ENCODE data around the gene AQP7. TPM values are rescaled to one million over a fixed set of nuclear protein-coding genes. Genes with fewer than 3 reads are reported as not detected.
"Not testable (repeated sequence)": the region's sequence is repeated elsewhere in the genome, so short reads cannot be mapped to it uniquely, and the experiment has no call there.

The AQP7 gene
- total RNA-seq, 2 experiments from 2014 or later = 0.40 to 0.55 TPM

DNA sequence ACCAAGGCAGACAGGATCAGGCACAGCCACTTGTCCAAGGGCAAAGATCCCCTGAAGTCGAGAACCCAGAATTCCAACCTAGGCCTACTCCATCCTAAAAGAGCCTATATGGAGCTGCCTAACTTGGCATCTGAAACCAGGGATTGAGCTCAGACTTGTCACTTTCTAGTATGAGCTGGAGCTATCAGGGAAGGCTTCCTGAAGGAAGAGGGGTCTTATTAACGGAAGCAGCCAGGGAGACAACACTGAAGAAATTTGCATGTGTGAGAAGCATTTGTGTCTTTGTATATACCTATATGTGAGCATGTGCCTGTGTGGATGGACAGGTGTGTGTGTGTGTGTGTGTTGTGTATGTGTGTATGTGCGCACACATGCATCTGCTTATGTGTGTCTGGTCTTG is 4.7 kb upstream of the AQP7 start:
- CTCF ChIA-PET = interaction anchor here (1.0 to 6.5 kb wide), 3 partner anchors 9 to 60 kb away, joined by 5 to 45 read pairs (median 7); no protein-coding TSS in a partner anchor
- no peaks in the 10 kb centered on the region for H3K27me3 Mint-ChIP-seq
- no peak overlapping the region for H3K27ac Mint-ChIP-seq
- no peaks in the 10 kb centered on the region for H3K36me3 Mint-ChIP-seq (ENCODE audit: low read depth)
- POLR2A ChIA-PET = no interaction called here
- H3K4me3 Mint-ChIP-seq = no peak overlapping the region
- peaks cover 10% of the 10 kb centered on the region for H3K4me1 Mint-ChIP-seq
- no peak for DNase-seq
- no peaks in the 10 kb centered on the region for H3K9me3 Mint-ChIP-seq

DNA sequence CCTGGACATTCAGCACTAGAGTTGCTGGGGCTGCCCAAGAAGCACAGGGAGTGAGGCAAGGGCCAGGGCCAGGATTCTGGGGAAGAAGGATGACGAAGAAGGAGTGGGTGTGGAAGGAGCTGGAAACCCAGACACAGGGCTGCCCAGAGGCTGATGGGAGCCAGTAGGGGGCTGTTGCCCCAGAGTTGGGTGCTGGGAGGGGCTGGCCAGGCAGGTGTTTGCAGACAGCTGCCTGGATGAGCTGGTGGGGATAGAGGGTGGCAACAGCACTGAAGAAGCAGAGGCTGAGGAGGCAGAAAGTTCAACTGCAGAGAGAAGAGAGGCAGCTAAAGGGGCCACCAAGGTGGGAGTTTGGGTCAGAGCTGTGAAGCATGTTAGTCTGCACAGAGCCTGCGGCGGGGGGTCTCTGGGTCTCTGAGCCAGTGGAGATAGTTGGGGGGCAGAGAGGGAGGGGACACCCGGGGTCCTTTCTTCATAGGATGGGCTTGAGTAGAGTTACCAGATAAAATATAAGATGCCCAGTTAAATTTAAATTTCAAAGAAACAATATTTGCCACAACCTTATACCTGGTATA is 2.5 kb upstream of the AQP7 start:
- POLR2A ChIA-PET = interaction anchor here (0.6 to 2.6 kb wide), 5 partner anchors 10 to 62 kb away, joined by 3 to 11 read pairs (median 4); no protein-coding TSS in a partner anchor
- no peak for DNase-seq
- Mint-ChIP-seq H3K4me3 (no peak overlapping the region), H3K9me3 (no peaks in the 10 kb centered on the region), H3K4me1 (peaks cover 10% of the 10 kb centered on the region), H3K36me3 (ENCODE audit: low read depth) (no peaks in the 10 kb centered on the region), H3K27me3 (no peaks in the 10 kb centered on the region), H3K27ac (no peak overlapping the region)
- CTCF ChIA-PET = interaction anchor here (0.9 to 6.5 kb wide), 7 partner anchors 11 to 317 kb away, joined by 3 to 65 read pairs (median 15); partner anchors contain the start of genes AQP3 and NOL6

DNA sequence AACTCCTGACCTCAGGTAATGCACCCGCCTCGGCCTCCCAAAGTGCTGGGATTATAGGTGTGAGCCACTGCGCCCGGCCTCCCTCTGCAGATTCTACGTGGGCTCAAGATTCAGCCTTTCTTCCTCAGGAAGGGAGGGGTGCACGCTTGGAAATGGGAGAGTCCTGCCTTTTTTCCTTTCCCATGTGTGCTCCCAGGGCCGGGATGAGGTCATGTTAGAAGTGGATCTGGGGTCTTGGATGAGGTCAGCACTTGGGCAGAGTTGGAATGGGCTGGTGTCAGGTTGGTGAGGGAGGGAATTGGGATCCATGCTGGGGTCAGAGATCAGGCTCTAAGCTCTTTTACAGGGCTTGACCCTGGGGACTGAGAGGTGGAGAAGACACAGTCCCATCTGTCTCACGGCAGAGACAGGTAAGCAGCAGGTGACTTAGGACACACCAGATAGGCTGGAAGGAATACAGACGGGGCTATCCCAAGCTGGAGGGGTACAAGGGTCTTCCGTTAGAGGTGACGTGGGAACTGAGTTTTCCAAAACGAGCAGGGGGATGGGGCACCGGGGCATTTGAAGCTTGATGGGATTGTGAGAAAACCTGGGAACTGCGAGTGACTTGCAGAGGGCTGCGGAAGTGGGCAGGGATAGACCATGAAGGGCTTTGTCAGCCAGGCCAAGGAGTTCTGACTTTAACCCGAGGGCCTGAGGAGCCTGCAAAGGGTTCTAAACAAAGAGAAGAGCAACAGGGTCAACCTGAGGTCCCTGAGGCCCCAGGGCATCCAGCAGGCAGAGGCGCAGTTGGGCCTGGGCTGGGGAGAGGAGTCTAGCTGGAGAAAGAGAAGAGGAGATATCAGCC is 1.8 kb upstream of the AQP7 start:
- ChIA-PET CTCF (interaction anchor here (0.6 to 6.5 kb wide), 15 partner anchors 12 to 318 kb away, joined by 3 to 65 read pairs (median 4); partner anchors contain the start of genes AQP3 and NOL6), POLR2A (interaction anchor here (0.6 to 2.6 kb wide), 5 partner anchors 11 to 63 kb away, joined by 3 to 11 read pairs (median 4); no protein-coding TSS in a partner anchor)
- peaks cover 10% of the 10 kb centered on the region for H3K4me1 Mint-ChIP-seq
- H3K36me3 Mint-ChIP-seq (ENCODE audit: low read depth) = no peaks in the 10 kb centered on the region
- no peak for DNase-seq
- H3K27ac Mint-ChIP-seq = no peak overlapping the region
- no peak overlapping the region for H3K4me3 Mint-ChIP-seq
- peaks cover 2% of the 10 kb centered on the region for H3K27me3 Mint-ChIP-seq
- H3K9me3 Mint-ChIP-seq = no peaks in the 10 kb centered on the region

DNA sequence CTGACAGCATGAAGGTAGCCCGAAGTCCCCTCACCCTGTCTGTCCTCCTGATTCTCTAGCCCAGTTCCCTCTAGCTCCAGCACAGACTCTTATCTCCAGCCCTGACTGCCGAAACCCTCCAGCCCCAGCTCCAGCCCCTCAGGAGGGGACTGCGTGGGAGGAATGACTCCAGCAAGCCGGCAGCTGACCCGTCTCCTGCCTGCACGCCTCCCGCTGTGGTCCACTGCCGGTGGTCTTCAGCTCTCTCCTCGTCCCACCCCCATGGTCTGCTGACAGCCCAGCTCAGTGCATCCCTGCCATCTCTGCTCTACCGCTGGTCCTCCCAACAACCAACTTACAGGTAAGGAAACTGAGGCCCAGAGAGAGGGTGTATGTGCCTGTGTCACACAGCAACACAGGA is 559 bp downstream of the AQP7 start:
- H3K9me3 Mint-ChIP-seq; POLR2A ChIA-PET; H3K27me3 Mint-ChIP-seq; CTCF ChIA-PET; H3K27ac Mint-ChIP-seq; H3K36me3 Mint-ChIP-seq (ENCODE audit: low read depth); DNase-seq; H3K4me3 Mint-ChIP-seq: not testable (repeated sequence)
- peaks cover 10% of the 10 kb centered on the region for H3K4me1 Mint-ChIP-seq

DNA sequence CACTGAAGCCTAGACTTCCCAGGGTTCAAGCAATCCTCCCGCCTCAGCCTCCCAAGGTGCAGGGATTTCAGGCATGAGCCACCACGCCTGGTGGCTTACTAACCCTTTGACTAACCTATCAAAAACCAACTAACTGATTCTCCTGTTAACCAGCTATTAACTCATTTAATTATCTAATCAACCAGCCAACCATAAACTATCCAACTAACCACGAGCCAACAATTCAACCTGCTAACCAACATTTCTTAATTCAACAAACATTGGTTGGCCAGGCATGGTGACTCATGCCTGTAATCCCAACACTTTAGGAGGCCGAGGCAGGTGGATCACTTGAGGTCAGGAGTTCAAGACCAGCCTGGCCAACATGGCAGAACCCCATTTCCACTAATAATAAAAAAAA is 3.3 kb downstream of the AQP7 start:
- not testable (repeated sequence) for H3K27ac Mint-ChIP-seq; H3K4me3 Mint-ChIP-seq; H3K9me3 Mint-ChIP-seq; H3K4me1 Mint-ChIP-seq; H3K27me3 Mint-ChIP-seq; H3K36me3 Mint-ChIP-seq (ENCODE audit: low read depth); DNase-seq
- POLR2A ChIA-PET = interaction anchor here (1.3 kb wide), 1 partner anchor 24 kb away, joined by 4 read pairs; no protein-coding TSS in a partner anchor
- CTCF ChIA-PET = interaction anchor here (0.6 to 1.7 kb wide), 5 partner anchors 24 to 202 kb away, joined by 3 to 4 read pairs (median 4); partner anchors contain the start of gene NOL6

DNA sequence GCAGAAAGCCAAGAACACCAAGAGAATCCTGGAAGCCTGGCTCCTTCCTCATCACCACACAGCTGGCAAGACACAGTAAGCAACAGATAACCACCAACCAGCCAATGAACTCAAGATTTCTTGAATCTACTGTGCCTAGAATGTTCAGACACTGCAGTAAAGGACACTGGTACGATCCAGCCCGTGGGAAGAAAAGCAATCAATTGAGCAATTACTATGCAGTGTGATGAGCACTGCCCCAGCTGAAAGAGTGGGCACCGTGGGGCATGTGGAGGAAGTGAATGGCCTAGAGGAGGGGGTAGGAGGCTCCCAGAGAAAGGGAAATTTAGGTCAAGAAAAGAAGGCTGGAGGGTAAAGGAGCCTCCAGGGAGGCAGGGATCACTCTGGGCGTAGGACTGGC is 4.6 kb downstream of the AQP7 start:
- POLR2A ChIA-PET; H3K9me3 Mint-ChIP-seq; H3K27ac Mint-ChIP-seq; H3K36me3 Mint-ChIP-seq (ENCODE audit: low read depth); DNase-seq; H3K4me1 Mint-ChIP-seq; H3K4me3 Mint-ChIP-seq: not testable (repeated sequence)
- H3K27me3 Mint-ChIP-seq = peaks cover 10% of the 10 kb centered on the region
- CTCF ChIA-PET = interaction anchor here (1.7 kb wide), 1 partner anchor 69 kb away, joined by 4 read pairs; no protein-coding TSS in a partner anchor

DNA sequence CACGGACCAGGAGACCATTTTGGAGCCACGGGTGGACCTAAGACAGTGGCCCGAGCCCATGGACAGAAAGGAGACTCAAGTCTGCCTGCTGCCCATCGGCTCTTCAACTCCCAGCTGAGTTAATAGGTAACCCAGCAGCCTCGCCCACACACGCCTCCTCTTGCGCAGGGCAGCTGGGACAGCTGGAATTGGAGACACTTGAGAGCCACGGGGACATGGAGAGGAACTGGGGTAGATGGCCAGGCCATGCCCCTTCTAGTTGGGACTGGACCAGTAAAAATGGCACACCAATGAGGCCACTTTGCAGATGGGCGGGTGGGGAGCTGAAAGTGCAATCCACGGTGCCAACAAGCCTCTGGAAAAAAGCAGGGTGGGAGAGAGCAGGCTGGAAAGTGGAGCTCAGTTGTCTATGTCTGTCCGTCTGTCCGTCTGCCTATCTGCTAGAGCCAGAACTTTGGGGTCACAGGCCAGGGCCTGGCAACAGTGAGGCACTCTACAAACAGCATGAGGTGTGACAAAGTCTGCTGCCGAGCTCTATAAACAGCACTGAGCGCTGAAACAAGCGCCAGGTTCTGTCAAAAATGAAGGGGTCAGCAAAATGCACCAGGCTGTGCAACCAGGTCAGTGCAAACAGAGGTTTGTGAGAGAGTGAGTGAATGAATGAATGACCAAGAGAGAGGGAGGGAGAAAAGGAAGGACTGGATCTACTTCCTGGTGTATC is 7.0 kb downstream of the AQP7 start:
- H3K36me3 Mint-ChIP-seq (ENCODE audit: low read depth); H3K27ac Mint-ChIP-seq; CTCF ChIA-PET; H3K9me3 Mint-ChIP-seq; H3K4me3 Mint-ChIP-seq; POLR2A ChIA-PET; DNase-seq; H3K4me1 Mint-ChIP-seq: not testable (repeated sequence)
- H3K27me3 Mint-ChIP-seq = peaks cover 10% of the 10 kb centered on the region

DNA sequence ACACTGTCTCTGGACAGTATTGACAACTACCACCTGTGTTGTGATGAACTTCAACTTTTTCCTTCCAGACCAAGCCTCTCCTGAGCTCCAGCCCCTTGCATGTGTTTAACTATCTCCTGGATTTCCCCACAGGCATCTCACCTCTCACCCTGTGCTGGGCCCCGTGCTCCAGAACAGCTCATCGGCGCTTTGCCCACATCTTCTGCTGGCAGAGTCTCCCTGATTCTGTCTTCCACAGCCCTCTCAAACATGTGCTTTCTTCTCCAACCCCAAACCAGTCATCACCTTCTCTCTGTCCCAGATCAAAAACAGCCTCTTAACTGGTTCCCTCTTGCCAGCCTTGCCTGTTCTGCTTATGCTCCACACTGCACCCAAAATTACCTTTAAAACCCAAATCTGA is 8.4 kb downstream of the AQP7 start:
- H3K27ac Mint-ChIP-seq; DNase-seq; H3K36me3 Mint-ChIP-seq (ENCODE audit: low read depth); POLR2A ChIA-PET; H3K9me3 Mint-ChIP-seq; H3K27me3 Mint-ChIP-seq; H3K4me1 Mint-ChIP-seq; H3K4me3 Mint-ChIP-seq: not testable (repeated sequence)
- CTCF ChIA-PET = interaction anchor here (1.3 kb wide), 1 partner anchor 58 kb away, joined by 3 read pairs; no protein-coding TSS in a partner anchor

DNA sequence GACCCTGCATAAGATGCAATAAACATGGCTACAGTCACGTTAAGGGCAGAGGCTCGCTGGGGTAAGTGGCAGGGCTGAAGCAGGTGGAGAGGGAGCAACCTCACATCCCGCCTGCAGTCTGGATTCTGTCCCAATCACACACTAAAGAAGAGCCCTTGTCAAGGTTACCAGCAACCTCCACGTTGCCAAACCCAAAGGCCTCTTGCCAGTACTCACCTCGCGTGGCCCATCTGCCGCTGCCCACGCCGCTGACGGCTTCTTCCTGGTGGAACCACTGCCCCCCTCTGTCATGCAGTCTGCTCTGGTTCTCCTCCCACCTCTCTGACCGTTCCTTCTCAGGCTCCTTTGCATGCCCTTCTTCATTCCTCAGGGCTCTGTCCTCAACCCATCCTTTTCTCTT is 8.8 kb downstream of the AQP7 start:
- ChIA-PET POLR2A (no interaction called here), CTCF (interaction anchor here (1.3 to 1.7 kb wide), 2 partner anchors 59 to 60 kb away, joined by 3 to 4 read pairs; no protein-coding TSS in a partner anchor)
- H3K4me3 Mint-ChIP-seq = no peak overlapping the region
- no peaks in the 10 kb centered on the region for H3K9me3 Mint-ChIP-seq
- H3K27ac Mint-ChIP-seq = no peak overlapping the region
- H3K27me3 Mint-ChIP-seq = peaks cover 6% of the 10 kb centered on the region
- H3K36me3 Mint-ChIP-seq (ENCODE audit: low read depth) = no peaks in the 10 kb centered on the region
- DNase-seq = no peak
- no peaks in the 10 kb centered on the region for H3K4me1 Mint-ChIP-seq

DNA sequence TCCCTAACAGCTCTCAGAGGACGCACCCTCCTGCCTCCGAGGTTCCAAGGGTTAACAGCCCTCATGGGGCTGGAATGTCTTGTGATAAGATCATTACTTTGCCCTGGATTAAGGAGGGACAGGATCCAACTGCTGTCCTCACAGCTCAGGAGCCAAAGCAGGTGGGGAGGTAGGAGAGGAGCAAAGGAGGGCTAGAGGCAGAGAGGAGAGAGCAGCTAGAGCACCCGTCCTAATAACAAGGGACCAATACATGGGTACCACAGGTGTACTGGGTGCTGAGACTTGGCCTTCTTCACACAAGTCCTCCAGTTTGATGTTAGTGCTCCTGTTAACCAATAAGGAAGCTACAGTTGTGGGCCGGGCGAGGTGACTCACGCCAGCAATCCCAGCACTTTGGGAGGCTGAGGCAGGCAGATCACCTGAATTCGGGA is 9.8 kb downstream of the AQP7 start:
- not testable (repeated sequence) for H3K4me1 Mint-ChIP-seq; H3K27ac Mint-ChIP-seq; H3K9me3 Mint-ChIP-seq; DNase-seq; H3K36me3 Mint-ChIP-seq (ENCODE audit: low read depth); H3K27me3 Mint-ChIP-seq; H3K4me3 Mint-ChIP-seq
- POLR2A ChIA-PET = interaction anchor here (1.0 kb wide), 1 partner anchor 127 kb away, joined by 3 read pairs; no protein-coding TSS in a partner anchor
- CTCF ChIA-PET = interaction anchor here (1.3 to 1.7 kb wide), 2 partner anchors 60 kb away, joined by 3 to 4 read pairs; no protein-coding TSS in a partner anchor

DNA sequence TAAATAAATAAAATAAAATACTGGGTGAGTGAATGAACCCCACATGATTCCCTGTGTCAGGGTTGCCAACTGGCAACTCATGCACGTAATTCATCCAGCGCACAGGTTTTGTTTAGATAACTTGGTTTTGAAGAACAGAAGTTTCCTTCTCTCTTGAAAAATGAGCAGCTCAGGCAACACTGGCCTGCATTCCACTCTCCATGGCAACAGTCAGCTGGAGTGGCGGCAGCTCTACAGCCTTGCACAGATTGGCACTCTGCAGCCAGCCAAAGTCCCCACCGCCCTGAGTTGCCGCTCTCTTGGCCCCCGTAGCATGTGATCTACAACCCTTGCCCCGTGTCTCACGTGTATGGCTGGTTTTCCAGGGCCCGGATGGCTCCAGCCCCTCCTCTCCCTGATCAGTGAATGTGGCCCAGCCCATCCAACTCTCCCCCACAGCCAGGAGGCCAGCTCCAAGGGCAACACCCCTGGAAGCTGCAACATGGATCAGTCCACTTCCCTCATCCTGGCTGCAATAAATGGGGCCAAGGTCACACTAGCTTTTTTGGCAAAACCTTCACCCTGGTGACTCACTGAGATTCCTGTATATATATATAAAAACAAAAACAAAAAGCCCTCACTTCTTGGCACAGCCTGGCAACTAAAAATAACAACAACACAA is 11.1 kb downstream of the AQP7 start:
- CTCF ChIA-PET; H3K4me1 Mint-ChIP-seq; H3K9me3 Mint-ChIP-seq; H3K27ac Mint-ChIP-seq; DNase-seq; H3K27me3 Mint-ChIP-seq; H3K4me3 Mint-ChIP-seq; H3K36me3 Mint-ChIP-seq (ENCODE audit: low read depth); POLR2A ChIA-PET: not testable (repeated sequence)

DNA sequence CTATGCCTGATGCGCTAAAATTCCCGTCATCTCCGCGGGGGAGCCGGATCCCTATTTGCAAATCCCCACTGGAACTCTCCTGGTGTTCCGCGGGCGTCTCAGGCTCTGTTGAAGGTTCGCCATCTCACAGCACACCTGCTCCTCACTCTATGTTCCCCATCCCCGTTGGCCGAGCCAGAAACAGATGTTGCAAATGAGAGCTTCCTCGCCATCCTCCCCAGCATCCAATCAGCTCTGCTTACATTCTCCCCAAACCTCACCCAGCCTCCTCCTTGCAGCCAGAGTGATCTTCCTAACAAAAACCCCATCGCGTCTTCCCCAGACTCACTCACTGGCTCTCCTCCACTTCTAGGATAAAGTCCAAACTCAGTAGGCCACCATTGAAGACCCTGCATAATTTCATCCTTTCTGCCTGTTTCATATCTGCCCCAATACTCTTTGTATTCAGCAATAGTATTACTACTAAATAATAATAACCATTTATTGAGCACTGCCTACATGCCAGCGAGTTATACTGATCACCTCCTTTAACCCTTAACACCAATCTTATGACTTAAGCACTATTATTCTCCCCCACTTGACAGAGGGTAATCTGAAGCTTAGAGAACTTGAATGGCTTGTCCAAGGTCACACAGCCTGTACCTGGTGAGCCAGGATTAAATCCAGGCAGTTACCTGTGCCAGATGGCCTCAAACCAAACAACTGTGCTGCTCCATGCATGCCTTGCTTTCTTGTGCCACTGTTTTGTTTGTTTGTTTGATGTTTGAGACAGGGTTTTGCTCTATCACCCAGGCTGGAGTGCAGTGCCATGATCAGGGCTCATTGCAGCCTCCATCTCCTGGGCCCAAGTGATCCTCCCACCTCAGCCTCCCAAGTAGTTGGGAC is 14.0 kb downstream of the AQP7 start:
- no peaks in the 10 kb centered on the region for H3K4me1 Mint-ChIP-seq
- ChIA-PET POLR2A (no interaction called here), CTCF (no interaction called here)
- no peaks in the 10 kb centered on the region for H3K9me3 Mint-ChIP-seq
- H3K27me3 Mint-ChIP-seq = no peaks in the 10 kb centered on the region
- DNase-seq = no peak
- no peak overlapping the region for H3K27ac Mint-ChIP-seq
- H3K4me3 Mint-ChIP-seq = no peak overlapping the region
- H3K36me3 Mint-ChIP-seq (ENCODE audit: low read depth) = no peaks in the 10 kb centered on the region
